Smooth muscle cell (in vitro differentiated cells): ENCODE results near the gene GPR157. TPM values are rescaled to one million over a fixed set of nuclear protein-coding genes. Genes with fewer than 3 reads are reported as not detected.
A peak's percentile ranks its signal among the peaks of the same experiment; 100 is the strongest.
"Not testable (repeated sequence)": the region's sequence is repeated elsewhere in the genome, so short reads cannot be mapped to it uniquely, and the experiment has no call there.

Experiments used
- DNase-seq: peaks from one replicate; lab custom pipeline; 2025; ENCODE audit not compliant: unreplicated experiment; lab: John Stamatoyannopoulos, UW
- H2AFZ ChIP-seq: fragments of 200-600 bp; sonication (generic); 2 replicates; pipeline ENCODE4 v1.6.0; 2016; ENCODE audit warnings: antibody characterized with exemption, low read depth, mild to moderate bottlenecking
- H3F3A ChIP-seq: fragments of 200-600 bp; sonication (generic); 2 replicates; pipeline ENCODE4 v1.6.0; 2017; ENCODE audit warnings: antibody characterized with exemption, low read depth
- H3K27ac ChIP-seq: fragments of 200-600 bp; sonication (generic); 2 replicates; pipeline ENCODE4 v1.5.1; 2016; ENCODE audit warnings: low read depth, mild to moderate bottlenecking
- H3K27me3 ChIP-seq: fragments of 200-600 bp; sonication (generic); 2 replicates; pipeline ENCODE4 v1.6.1; 2016; ENCODE audit warnings: low read depth, mild to moderate bottlenecking
- H3K36me3 ChIP-seq: fragments of 200-600 bp; sonication (generic); 2 replicates; pipeline ENCODE4 v1.5.1; 2016; ENCODE audit warnings: low read depth
- H3K4me1 ChIP-seq: fragments of 200-600 bp; sonication (generic); 2 replicates; pipeline ENCODE4 v1.5.1; 2016; ENCODE audit warnings: low read depth
- H3K4me2 ChIP-seq: fragments of 200-600 bp; sonication (generic); 2 replicates; pipeline ENCODE4 v1.6.0; 2016; ENCODE audit warnings: mild to moderate bottlenecking
- H3K4me3 ChIP-seq: fragments of 200-600 bp; sonication (generic); 2 replicates; pipeline ENCODE4 v1.5.1; 2016; ENCODE audit warnings: mild to moderate bottlenecking
- H3K79me2 ChIP-seq: fragments of 200-600 bp; sonication (generic); 2 replicates; pipeline ENCODE4 v1.6.0; 2016; ENCODE audit warnings: low read depth, mild to moderate bottlenecking
- H3K9ac ChIP-seq: fragments of 200-600 bp; sonication (generic); 2 replicates; pipeline ENCODE4 v1.6.0; 2016; ENCODE audit warnings: low read depth
- H3K9me3 ChIP-seq: fragments of 200-600 bp; sonication (generic); replicated peaks from 2 replicates; pipeline ENCODE4 v1.5.1; 2016; ENCODE audit warnings: low read depth
- H4K20me1 ChIP-seq: fragments of 200-600 bp; sonication (generic); 2 replicates; pipeline ENCODE4 v1.6.0; 2016; ENCODE audit warnings: low read depth
- CTCF ChIP-seq: fragments of 200-600 bp; sonication (generic); IDR thresholded peaks from 2 replicates; pipeline ENCODE4 v1.5.1; 2017; ENCODE audit warnings: borderline replicate concordance, mild to moderate bottlenecking, antibody characterized with exemption; ENCODE audit not compliant: insufficient read depth, poor library complexity, severe bottlenecking
- WGBS: methylation state at CpG from one replicate; pipeline ENCODE4 v1.1.7; 2016; ENCODE audit warnings: low lambda C conversion rate; 5-methylcytosine and 5-hydroxymethylcytosine counted together
- polyA plus RNA-seq: library from polyadenylated mRNA; unstranded; fragments of >200 nt; fragmentation: Nextera tagmentation; extraction: Ambion mirVana; gene quantifications from 2 replicates; pipeline ENCODE4 v1.2.1, GENCODE V29; 2016
- total RNA-seq: library from RNA; depleted of rRNA; stranded (reverse); fragments of >200 nt; gene quantifications from 2 replicates; pipeline ENCODE4 v1.2.3, GENCODE V29; 2014

GPR157 gene
- total and polyA plus RNA-seq, 2 experiments from 2014 or later, result 1.6 to 2.8 TPM

GRCh38 chr1:9146156-9146555 lies 17.3 kb upstream of the GPR157 start:
- Histone ChIP-seq H3K27me3 (no peaks in the 10 kb centered on the region), H3K4me3 (no peak overlapping the region), H3K79me2 (no peaks in the 10 kb centered on the region), H3K36me3 (no peaks in the 10 kb centered on the region), H3K9me3 (no peaks in the 10 kb centered on the region), H3K27ac (no peak overlapping the region), H3K4me1 (peaks cover 5% of the 10 kb centered on the region), H4K20me1 (peaks cover 77% of the 10 kb centered on the region), H3K4me2 (no peak overlapping the region), H2AFZ (no peak overlapping the region), H3F3A (peaks cover 6% of the 10 kb centered on the region), H3K9ac (no peak overlapping the region)
- WGBS, result 98% methylated on average over 4 of the region's 8 CpGs
- DNase-seq, result no peak
- no peak for TF ChIP-seq CTCF

- TF ChIP-seq CTCF, result no peak
- WGBS, result 92% methylated on average over 5 of the region's 5 CpGs
- peaks cover 3% of the 10 kb centered on the region for H3F3A ChIP-seq
- peaks cover 72% of the 10 kb centered on the region for H4K20me1 ChIP-seq
- DNase-seq, result no peak
- H3K27ac ChIP-seq, result peak overlapping the region; percentile 43
- no peak overlapping the region for H3K4me2 ChIP-seq
- H3K9me3 ChIP-seq, result no peaks in the 10 kb centered on the region
- no peak overlapping the region for H3K4me3 ChIP-seq
- peak overlapping the region; percentile 51 for H3K9ac ChIP-seq
- no peaks in the 10 kb centered on the region for H3K27me3 ChIP-seq
- H3K36me3 ChIP-seq, result no peaks in the 10 kb centered on the region
- H2AFZ ChIP-seq, result no peak overlapping the region
- no peaks in the 10 kb centered on the region for H3K79me2 ChIP-seq
- H3K4me1 ChIP-seq, result peaks cover 5% of the 10 kb centered on the region
These were observed 16.8 kb upstream of the GPR157 start for GRCh38 chr1:9145714-9146113.

GRCh38 chr1:9145021-9145668 lies 16.2 kb upstream of the GPR157 start:
- no peak for TF ChIP-seq CTCF
- Histone ChIP-seq H3K4me2 (no peak overlapping the region), H3K27me3 (no peaks in the 10 kb centered on the region), H3K9ac (peak overlapping the region; percentile 51), H2AFZ (no peak overlapping the region), H3K9me3 (no peaks in the 10 kb centered on the region), H3K4me3 (no peak overlapping the region), H3K36me3 (no peaks in the 10 kb centered on the region), H3K27ac (peak overlapping the region; percentile 43), H3K79me2 (no peaks in the 10 kb centered on the region), H3F3A (no peaks in the 10 kb centered on the region), H4K20me1 (peaks cover 67% of the 10 kb centered on the region), H3K4me1 (peaks cover 5% of the 10 kb centered on the region)
- 65% methylated on average over 17 of the region's 17 CpGs for WGBS
- no peak for DNase-seq

GRCh38 chr1:9144494-9144893 lies 15.6 kb upstream of the GPR157 start:
- not testable (repeated sequence) for DNase-seq, H3K4me2 ChIP-seq, H3K79me2 ChIP-seq, H3K36me3 ChIP-seq, H3K4me3 ChIP-seq, H2AFZ ChIP-seq, H3K9me3 ChIP-seq, H3K27ac ChIP-seq, H3K27me3 ChIP-seq, H3F3A ChIP-seq, H3K4me1 ChIP-seq, H3K9ac ChIP-seq
- WGBS, result 96% methylated on average over 7 of the region's 7 CpGs
- H4K20me1 ChIP-seq, result peaks cover 60% of the 10 kb centered on the region
